Duodenal mucosa (tissue), 2 donors: Measurements from ENCODE around the gene HSPB6.

Source experiments
- H3K27ac ChIP-seq: one replicate; pipeline ENCODE4 v1.7.0; 2013; ENCODE audit warnings: low read depth, low read length
- H3K27me3 ChIP-seq, 2 donors: one replicate each; pipeline ENCODE4 v1.7.0; 2013; ENCODE audit warnings: low read length in 2 of 2, control low read depth in 1 of 2; ENCODE audit not compliant: insufficient read depth in 2 of 2, control insufficient read depth in 1 of 2
- H3K36me3 ChIP-seq, 2 donors: one replicate each; pipeline ENCODE4 v1.7.0; 2013; ENCODE audit warnings: low read length in 2 of 2, control low read depth in 1 of 2; ENCODE audit not compliant: insufficient read depth in 2 of 2, control insufficient read depth in 1 of 2
- H3K4me1 ChIP-seq, 2 donors: one replicate each; pipeline ENCODE4 v1.7.0; 2013; ENCODE audit warnings: low read length in 2 of 2, control low read depth in 1 of 2; ENCODE audit not compliant: insufficient read depth in 2 of 2, control insufficient read depth in 1 of 2
- H3K4me3 ChIP-seq, 2 donors: one replicate each; pipeline ENCODE4 v1.7.0; 2013; ENCODE audit warnings: low read length in 2 of 2, low read depth in 1 of 2
- H3K9ac ChIP-seq, 2 donors: one replicate each; pipeline ENCODE4 v1.7.0; 2013; ENCODE audit warnings: low read length in 2 of 2, low read depth in 1 of 2
- H3K9me3 ChIP-seq, 2 donors: one replicate each; pipeline ENCODE4 v1.7.0; 2013; ENCODE audit warnings: low read length in 2 of 2, control low read depth in 1 of 2; ENCODE audit not compliant: control insufficient read depth in 1 of 2

Gene HSPB6

GRCh38 chr19:35785339-35785627 is 28.5 kb upstream of the HSPB6 start:
- H3K4me1 ChIP-seq: no peaks in the 10 kb centered on the region
- H3K9me3 ChIP-seq: no peaks in the 10 kb centered on the region
- H3K4me3 ChIP-seq: no peak overlapping the region
- H3K27me3 ChIP-seq: no peaks in the 10 kb centered on the region
- no peak overlapping the region for H3K9ac ChIP-seq
- no peaks in the 10 kb centered on the region for H3K36me3 ChIP-seq
- H3K27ac ChIP-seq: no peak overlapping the region

GRCh38 chr19:35784503-35785338 is 27.9 kb upstream of the HSPB6 start:
- no peak overlapping the region for H3K9ac ChIP-seq
- no peak overlapping the region for H3K27ac ChIP-seq
- H3K9me3 ChIP-seq: no peaks in the 10 kb centered on the region
- H3K4me3 ChIP-seq: no peak overlapping the region
- H3K27me3 ChIP-seq: no peaks in the 10 kb centered on the region
- peaks cover 0 to 3% of the 10 kb centered on the region in 2 donors for H3K36me3 ChIP-seq
- H3K4me1 ChIP-seq: no peaks in the 10 kb centered on the region

GRCh38 chr19:35783469-35784434 is 26.9 kb upstream of the HSPB6 start:
- H3K27me3 ChIP-seq: no peaks in the 10 kb centered on the region
- no peak overlapping the region for H3K27ac ChIP-seq
- H3K9ac ChIP-seq: no peak overlapping the region
- no peaks in the 10 kb centered on the region for H3K4me1 ChIP-seq
- no peak overlapping the region for H3K4me3 ChIP-seq
- no peaks in the 10 kb centered on the region for H3K9me3 ChIP-seq
- peaks cover 0 to 5% of the 10 kb centered on the region in 2 donors for H3K36me3 ChIP-seq

GRCh38 chr19:35782589-35782988 is 25.8 kb upstream of the HSPB6 start:
- Histone ChIP-seq H3K9me3 (no peaks in the 10 kb centered on the region), H3K27me3 (no peaks in the 10 kb centered on the region), H3K36me3 (peaks cover 0 to 6% of the 10 kb centered on the region in 2 donors), H3K4me3 (no peak overlapping the region), H3K4me1 (no peaks in the 10 kb centered on the region), H3K27ac (no peak overlapping the region), H3K9ac (no peak overlapping the region)

- H3K4me1 ChIP-seq: no peaks in the 10 kb centered on the region
- no peaks in the 10 kb centered on the region for H3K9me3 ChIP-seq
- no peak overlapping the region for H3K4me3 ChIP-seq
- H3K27ac ChIP-seq: no peak overlapping the region
- H3K27me3 ChIP-seq: no peaks in the 10 kb centered on the region
- no peak overlapping the region for H3K9ac ChIP-seq
- H3K36me3 ChIP-seq: peaks cover 0 to 6% of the 10 kb centered on the region in 2 donors
Measured at GRCh38 chr19:35781650-35782049, 24.8 kb upstream of the HSPB6 start.

- H3K9me3 ChIP-seq: no peaks in the 10 kb centered on the region
- H3K27me3 ChIP-seq: no peaks in the 10 kb centered on the region
- peaks cover 5% of the 10 kb centered on the region in 2 donors for H3K4me1 ChIP-seq
- no peak overlapping the region for H3K27ac ChIP-seq
- H3K4me3 ChIP-seq: no peak overlapping the region
- H3K36me3 ChIP-seq: peaks cover 0 to 6% of the 10 kb centered on the region in 2 donors
- H3K9ac ChIP-seq: no peak overlapping the region
Measured at GRCh38 chr19:35780717-35781116, 23.9 kb upstream of the HSPB6 start.

- H3K9me3 ChIP-seq: no peaks in the 10 kb centered on the region
- H3K27ac ChIP-seq: no peak overlapping the region
- H3K4me1 ChIP-seq: peaks cover 5% of the 10 kb centered on the region in 2 donors
- no peak overlapping the region for H3K4me3 ChIP-seq
- H3K36me3 ChIP-seq: peaks cover 0 to 6% of the 10 kb centered on the region in 2 donors
- H3K9ac ChIP-seq: no peak overlapping the region
- no peaks in the 10 kb centered on the region for H3K27me3 ChIP-seq
Measured at GRCh38 chr19:35780058-35780457, 23.2 kb upstream of the HSPB6 start.

- H3K36me3 ChIP-seq: peaks cover 0 to 6% of the 10 kb centered on the region in 2 donors
- H3K27me3 ChIP-seq: no peaks in the 10 kb centered on the region
Measured at GRCh38 chr19:35779033-35779432, 22.2 kb upstream of the HSPB6 start.

GRCh38 chr19:35777961-35778360 is 21.1 kb upstream of the HSPB6 start:
- no peaks in the 10 kb centered on the region for H3K9me3 ChIP-seq
- H3K27me3 ChIP-seq: no peaks in the 10 kb centered on the region
- peaks cover 0 to 6% of the 10 kb centered on the region in 2 donors for H3K36me3 ChIP-seq
- H3K9ac ChIP-seq: no peak overlapping the region
- H3K27ac ChIP-seq: no peak overlapping the region
- H3K4me3 ChIP-seq: no peak overlapping the region
- peaks cover 12 to 14% of the 10 kb centered on the region in 2 donors for H3K4me1 ChIP-seq

More at GRCh38 chr19:35779033-35779432, 22.2 kb upstream of the HSPB6 start:
- Histone ChIP-seq H3K27ac (no peak overlapping the region), H3K4me1 (peaks cover 12 to 14% of the 10 kb centered on the region in 2 donors), H3K9me3 (no peaks in the 10 kb centered on the region), H3K9ac (no peak overlapping the region), H3K4me3 (no peak overlapping the region)
